ENCODE results near the gene CNOT6L.

DNA sequence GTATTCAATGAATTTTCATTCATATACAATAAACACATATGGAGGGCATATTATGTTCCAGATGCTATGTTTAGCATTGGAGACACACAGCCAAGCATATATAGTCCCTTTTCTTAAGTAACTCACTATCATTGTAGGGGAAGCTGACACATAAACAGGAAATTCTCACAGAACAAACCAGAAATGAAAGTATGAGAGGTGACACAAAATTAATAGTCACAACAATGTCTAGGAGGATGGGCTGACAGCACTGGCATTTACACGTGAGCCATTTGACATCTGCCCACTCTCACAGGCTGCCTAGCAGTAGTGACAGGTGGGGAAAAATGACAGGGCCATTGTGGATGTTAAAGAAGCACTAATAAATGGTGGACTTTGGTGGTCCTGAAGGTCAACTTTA lies 2.6 kb upstream of the CNOT6L start:
- no peak for TF ChIP-seq CTCF (IDR thresholded peaks at IDR 0.05; ENCODE audit: low read depth, low read length, missing input control)
- TF ChIP-seq TAF1 (conservative IDR thresholded peaks at IDR 0.05): no peak
- TF ChIP-seq GABPA (IDR thresholded peaks at IDR 0.05 in 1 of 2, conservative IDR thresholded peaks at IDR 0.05 in 1 of 2): no peak
- TF ChIP-seq, protein P1, sequence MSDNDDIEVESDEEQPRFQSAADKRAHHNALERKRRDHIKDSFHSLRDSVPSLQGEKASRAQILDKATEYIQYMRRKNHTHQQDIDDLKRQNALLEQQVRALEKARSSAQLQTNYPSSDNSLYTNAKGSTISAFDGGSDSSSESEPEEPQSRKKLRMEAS (IDR thresholded peaks at IDR 0.05): no peak
- no peak for TF ChIP-seq RAD21 (IDR thresholded peaks at IDR 0.05)
- no peak for TF ChIP-seq RXRA (IDR thresholded peaks at IDR 0.05)
- no peak for TF ChIP-seq SP1 (IDR thresholded peaks at IDR 0.05)
- TF ChIP-seq, protein P2, sequence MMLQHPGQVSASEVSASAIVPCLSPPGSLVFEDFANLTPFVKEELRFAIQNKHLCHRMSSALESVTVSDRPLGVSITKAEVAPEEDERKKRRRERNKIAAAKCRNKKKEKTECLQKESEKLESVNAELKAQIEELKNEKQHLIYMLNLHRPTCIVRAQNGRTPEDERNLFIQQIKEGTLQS (IDR thresholded peaks at IDR 0.05): no peak
- no peak for TF ChIP-seq YY1 (IDR thresholded peaks at IDR 0.05)
- TF ChIP-seq, protein P3, sequence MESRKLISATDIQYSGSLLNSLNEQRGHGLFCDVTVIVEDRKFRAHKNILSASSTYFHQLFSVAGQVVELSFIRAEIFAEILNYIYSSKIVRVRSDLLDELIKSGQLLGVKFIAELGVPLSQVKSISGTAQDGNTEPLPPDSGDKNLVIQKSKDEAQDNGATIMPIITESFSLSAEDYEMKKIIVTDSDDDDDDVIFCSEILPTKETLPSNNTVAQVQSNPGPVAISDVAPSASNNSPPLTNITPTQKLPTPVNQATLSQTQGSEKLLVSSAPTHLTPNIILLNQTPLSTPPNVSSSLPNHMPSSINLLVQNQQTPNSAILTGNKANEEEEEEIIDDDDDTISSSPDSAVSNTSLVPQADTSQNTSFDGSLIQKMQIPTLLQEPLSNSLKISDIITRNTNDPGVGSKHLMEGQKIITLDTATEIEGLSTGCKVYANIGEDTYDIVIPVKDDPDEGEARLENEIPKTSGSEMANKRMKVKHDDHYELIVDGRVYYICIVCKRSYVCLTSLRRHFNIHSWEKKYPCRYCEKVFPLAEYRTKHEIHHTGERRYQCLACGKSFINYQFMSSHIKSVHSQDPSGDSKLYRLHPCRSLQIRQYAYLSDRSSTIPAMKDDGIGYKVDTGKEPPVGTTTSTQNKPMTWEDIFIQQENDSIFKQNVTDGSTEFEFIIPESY (IDR thresholded peaks at IDR 0.05): no peak
- TF ChIP-seq REST (IDR thresholded peaks at IDR 0.05): no peak
- TF ChIP-seq FOXA1 (IDR thresholded peaks at IDR 0.05): no peak

All from liver (tissue), 3 donors.